NCI-H2081 (cell line): ENCODE measurements around the gene BBC3.
"Not testable (repeated sequence)": the region's sequence is repeated elsewhere in the genome, so short reads cannot be mapped to it uniquely, and the experiment has no call there.

Experiments
- DNase-seq, 2 experiments: peaks; one replicate each; lab custom pipeline; 2025; lab: John Stamatoyannopoulos, UW

BBC3 gene

DNA sequence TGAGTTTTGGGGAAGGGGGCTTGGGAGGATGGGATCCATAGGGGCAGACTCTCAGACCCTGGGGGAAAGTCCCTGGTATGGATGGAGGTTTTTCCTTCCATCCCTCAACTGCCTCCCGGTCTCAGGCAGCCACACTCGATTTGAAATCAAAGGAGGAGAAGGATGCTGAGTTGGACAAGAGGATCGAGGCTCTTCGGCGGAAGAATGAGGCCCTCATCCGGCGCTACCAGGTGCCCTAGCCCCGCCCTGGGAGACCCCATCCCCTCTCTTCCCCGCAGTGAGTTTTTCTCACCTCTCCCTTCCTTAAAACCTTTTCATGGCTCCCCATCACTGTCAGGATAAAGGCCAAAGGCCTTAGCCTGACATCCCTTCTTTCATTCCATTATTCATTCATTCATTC lies 27.4 kb upstream of the BBC3 start:
- DNase-seq, result no peak

DNA sequence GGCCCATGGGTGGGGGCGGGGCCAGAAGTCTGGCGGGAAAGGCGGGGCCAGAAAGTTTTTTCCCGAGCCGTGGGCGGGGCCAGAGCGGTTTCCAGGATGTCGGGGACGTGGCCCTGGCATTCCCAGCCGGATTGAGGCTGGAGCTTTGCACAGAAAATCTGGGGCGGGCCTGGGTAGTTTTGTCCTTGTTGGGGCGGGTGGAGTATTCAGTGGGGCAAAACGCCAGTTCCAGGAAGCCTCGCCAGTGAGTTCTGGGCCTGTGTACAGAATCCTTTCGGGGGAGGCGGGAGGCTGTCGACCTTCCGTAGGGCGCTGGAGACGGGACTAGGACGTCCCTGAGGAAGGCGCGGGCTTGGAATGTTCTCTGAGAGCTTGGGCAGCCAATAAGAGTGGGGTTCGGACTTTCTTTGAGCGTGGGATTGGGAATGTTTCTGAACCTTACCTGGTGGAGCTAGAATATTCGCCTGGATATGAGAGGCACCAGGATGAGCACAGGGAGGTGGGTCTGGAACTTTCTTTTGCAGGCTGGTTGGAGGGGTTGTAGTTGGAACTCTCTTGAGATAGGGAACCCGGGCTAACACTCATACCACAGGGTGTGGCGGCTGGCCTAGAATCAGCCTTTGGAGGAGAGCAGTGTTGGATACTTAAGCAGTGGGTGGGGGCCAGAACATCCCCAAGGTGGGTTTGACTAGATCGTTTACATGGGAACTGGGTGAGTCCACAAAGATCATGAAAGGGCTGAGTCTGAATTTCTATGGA lies 26.6 kb upstream of the BBC3 start:
- DNase-seq, result no peak

DNA sequence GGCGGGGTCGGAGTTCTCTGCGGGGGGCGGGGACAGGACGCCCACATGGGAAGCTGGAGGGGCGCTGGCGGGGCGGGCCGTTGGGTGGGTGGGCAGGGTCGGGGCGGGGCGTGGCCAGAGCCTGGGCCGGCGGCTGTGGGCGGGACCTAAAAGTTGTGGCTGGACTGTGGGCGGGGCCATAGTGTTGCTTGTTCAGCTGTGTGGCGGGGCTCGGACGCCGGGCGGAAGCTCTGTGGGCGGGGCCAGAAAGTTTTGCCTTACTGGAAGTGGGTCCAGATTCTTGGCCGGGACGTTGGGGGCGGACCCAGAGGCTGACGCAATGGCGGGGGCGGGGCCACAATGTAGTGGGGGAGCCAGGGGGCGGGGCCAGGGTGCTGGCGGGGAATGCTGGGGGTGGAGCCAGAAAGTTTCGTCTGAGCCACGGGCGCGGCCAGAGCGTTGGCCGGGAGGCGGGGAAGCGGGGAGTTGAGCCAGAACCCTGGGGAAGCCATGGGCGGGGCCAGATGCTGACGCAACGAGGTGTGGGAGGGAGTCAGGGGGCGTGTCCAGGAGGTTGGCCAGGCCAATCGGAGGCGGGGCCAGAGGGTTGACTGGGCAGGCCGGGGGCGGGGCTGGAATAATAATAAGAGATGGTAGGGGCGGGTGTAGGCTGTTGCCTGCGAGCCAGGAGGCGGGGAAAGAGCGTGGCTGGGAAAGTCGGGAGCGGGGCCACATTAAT lies 25.9 kb upstream of the BBC3 start:
- peak; percentile 96 to 100 for DNase-seq

DNA sequence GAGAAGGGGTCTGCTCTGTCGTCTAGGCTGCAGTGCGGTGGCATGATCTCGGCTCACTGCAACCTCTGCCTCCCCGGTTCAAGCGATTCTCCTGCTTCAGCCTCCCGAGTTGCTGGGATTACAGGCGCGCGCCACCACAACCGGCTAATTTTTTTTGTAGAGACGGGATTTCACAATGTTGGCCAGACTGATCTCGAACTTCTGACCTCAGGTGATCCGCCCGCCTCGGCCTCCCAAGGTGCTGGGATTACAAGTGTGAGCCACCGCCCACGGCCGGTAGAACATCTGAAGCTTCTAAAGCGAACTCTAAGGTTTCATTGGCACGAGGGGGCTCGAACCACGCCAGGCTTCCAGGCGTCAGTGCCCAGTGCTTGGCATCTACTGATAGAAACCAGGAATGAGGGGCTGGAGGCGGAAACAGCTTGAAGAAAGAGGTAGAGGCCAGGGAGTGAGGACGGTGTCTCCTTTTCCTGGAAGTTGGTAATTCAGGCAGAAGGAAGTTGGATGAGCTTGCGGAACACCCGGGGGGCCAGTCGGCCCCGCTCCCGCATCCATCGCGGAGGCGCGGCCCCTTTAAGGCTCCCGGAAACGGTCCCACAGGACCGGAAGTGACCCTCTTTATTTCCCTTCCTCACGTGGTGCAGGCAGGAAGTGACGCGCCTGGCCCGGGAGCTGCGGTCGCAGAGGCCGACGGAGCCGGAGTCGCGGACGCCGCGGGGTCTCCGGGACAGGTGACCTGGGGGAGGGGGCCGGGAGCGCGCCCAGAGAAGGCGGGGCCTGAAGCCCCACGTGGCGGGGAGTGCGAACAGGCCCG lies 25.1 kb upstream of the BBC3 start, which contains the start of gene CCDC9:
TSS of gene CCDC9 (plus strand) at position 647 of the 814 bp plus-strand sequence. CDS start 1,876 bp downstream, outside the sequence.
- peak; percentile 96 to 98 for DNase-seq

DNA sequence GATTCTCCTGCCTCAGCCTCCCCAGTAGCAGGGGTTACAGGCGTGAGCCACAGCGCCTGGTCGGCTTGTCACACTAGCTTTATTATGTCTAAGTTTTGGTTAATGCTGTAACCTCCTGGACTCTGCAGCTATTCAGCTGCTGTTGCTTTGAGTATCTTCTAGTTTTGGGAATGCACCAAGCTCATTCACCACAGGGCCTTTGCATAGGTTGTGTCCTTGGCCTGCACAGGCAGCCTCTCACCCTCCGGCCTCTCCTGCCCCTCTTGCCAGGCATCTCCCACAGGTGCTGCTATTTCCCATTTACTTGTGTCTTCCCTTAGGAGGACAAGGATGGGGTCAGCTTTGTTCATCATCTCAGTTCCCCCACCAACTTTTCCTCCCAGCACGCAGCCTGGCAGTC lies 23.0 kb upstream of the BBC3 start:
- DNase-seq, result no peak

DNA sequence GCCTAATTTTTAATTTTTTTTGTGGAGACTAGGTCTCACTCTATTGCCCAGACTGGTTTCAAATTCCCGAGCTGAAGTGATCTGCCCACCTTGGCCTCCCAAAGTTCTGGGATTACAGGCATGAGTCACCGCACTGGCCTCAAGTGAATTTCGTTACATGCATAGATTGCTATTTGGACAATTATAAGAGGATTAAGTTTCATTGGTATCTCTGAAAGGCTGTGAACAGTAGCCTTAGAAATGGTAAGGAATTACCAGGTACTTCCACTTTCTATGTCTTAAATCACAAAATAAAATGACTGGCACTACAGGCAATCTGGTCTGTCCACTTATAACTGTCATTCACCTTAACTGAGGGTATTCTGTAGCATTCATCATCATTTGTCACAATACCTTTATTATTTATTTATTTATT lies 22.5 kb upstream of the BBC3 start:
- DNase-seq, result no peak

DNA sequence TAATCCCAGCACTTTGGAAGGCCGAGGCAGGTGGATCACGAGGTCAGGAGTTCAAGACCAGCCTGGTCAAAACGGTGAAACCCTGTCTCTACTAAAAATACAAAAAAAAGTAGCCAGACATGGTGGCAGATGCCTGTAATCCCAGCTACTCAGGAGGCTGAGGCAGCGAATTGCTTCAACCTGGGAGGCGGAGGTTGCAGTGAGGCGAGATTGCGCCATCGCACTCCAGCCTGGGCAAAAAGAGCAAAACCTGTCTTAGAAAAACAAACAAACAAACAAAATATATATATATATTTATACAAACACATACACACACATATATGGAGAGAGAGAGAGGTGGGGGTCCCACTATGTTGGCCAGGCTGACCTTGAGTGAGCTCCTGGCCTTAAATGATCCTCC lies 22.0 kb upstream of the BBC3 start:
- not testable (repeated sequence) for DNase-seq

DNA sequence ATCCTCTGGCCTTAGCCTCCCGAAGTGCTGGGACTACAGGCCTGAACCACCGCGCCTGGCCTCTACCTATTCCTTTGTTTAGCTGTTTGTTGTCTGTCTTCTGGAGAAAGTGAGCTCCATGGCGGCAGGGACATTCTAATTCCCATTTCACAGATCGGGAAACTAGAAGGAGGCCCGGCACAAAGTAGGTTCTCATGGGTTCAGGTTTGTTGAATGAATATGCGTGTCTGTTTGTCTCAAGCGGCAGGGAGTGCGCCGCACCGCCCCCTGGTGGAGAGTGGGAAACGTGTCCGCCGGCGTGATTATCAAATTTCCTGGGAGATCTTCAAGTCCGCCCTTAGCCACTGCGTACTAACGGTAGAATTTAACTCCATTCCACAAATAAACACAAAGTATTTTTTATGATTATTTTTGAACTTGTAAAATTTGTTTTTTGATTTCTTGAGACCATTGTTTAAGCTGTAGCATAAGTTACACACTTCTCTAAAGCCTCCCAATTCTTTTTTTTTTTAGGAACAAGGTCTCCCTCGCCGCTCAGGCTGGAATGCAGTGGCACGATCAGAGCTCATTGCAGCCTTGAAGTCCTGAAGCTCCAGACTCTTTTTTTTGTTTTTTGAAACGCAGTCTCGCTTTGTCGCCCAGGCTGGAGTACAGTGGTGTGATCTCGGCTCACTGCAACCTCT lies 16.4 kb upstream of the BBC3 start:
- peak in 1 of 2 experiments; percentile 11 for DNase-seq

DNA sequence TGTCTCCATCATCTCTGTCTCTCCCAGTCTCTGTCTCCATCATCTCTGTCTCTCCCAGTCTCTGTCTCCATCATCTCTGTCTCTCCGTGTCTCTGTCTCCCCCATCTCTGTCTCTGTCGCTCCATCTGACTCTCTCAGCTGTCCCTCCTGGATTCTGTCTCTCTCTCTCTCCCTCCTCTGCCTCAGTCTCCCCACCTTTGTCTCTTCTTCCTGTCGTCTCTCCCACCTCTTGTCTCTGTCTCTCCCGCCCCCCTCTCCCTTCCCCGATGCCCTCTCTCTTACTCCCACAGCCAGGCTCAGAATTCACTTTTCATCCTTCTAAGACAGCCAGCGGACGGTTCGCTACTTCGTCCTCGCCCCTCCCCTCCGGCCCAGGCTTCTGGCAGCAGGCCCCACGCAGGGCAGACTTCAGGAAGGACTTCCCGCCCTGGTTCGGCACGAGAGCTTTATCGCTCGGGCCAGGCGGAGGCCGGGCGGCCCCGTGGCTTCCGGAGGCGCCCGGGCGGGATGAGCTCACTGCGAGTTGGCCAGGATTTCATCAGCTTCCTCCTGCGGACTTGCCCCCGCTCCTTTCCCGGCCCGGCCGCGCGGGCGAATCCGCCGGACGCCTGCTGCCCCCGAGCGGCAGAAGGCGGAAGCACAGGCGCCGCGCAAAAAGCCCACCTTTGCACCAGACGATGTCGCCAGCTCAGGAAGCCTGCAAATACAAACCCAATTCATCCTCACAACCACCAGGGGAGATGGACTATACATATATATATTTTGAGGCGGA lies 13.0 kb upstream of the BBC3 start:
- DNase-seq, result peak; percentile 81 to 85

DNA sequence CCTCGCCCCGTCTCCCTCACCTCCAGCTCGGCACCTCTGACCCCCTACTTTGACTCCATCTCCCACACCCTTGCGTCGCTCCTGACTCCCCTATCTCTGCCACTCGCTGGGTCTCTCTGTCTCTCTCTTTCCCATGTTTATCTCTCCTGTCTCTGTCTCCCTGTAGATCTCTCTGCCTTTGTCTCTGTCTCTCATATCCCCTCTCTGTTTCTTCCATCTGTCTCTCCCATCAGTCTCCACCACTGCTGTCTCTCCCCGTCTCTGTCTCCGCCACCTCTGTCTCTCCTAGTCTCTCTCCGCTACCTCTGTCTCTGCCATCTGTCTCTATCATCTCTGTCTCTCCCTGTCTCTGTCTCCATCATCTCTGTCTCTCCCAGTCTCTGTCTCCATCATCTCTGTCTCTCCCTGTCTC lies 12.4 kb upstream of the BBC3 start:
- DNase-seq, result no peak

DNA sequence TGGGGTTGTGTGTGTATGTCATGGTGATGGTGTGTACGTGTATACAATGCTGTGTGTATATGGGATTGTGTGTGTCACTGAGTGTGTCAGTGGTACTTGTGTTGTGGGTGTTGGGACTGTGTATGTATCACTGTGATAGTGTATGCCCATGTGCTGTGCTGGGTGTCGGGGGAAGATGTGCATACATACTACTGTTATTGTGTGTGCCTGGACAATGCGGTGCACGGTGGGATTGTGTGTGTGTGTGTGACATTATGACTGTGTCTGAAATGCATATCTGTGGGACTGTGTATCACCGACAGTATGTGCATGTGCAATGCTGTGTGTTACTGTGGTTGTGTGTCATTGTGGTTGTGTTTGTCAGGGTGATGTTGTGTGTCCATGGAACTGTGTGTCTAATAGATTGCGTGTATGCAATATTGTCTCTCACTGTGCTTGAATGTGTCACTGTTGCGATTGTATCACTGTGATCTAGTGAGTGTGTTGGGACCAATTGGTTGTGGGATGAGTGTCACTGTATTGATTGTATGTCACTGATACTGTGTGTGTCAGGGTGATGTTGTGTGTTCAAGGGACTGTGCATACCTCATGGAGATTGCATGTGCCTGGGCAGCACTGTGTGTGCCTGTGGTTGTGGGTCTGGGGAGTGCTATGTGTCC lies 11.0 kb upstream of the BBC3 start:
- no peak for DNase-seq

DNA sequence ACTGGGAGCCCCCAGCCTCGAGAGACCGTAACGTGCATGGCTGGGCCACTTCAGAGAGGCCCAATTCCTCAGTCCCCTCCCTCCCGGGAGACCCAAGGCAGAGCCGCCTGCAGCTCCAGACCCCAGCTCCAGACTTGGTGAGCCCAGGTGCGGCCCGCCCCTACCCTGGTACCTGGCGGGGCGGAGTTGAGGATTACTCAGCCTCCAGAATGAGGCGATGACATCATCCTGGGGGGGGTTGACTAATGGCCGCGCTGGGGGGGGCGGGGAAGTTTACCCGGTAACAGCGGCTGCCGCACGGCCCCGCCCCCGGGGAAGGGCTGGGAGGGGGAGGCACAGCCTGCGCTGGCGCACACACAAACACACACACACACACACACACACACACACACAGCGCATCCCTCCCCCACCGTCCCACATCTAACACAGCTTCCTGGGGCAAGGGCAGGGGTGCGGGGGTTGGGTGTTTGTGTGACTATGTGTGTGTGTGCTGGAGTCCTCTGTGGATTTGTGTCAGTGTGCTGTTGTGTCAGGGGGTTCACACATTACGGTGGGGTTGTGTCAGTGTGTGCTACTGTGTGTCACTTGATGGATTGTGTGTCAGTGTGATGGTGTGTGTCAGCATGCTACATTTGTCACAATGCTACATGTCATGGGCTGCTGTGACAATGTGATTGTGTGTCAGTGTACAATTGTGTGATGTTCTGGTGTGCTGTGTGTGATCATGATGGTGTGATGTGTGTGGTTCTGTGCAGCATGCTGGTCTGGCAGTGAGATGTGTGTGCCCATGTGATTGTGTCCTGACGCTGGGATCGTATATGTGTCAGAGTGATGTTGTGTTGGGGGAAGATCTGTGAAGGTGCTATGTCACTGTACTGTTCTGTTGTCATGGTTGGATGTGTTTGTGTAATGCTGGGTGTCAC lies 10.3 kb upstream of the BBC3 start:
- DNase-seq, result peak; percentile 83 to 88

DNA sequence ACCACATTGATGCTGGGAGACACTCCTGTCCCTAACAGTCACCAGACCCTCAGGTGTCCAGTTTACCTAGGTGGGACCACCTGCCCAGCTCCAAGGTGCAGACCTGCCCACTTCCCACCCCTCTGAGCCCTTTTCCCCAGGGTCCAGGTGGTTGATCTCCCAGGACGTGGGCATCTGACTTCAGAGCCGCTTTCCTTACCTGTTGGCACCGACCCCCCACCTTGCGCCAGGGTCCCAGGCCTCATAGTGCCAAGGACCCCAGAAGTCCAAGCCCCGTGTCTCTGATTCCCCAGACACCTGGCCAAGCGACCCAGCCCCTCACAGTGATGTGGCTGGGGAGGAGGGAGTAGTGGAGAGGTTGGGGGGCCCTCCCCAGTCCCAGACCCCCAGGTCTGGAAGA lies 9.6 kb upstream of the BBC3 start:
- DNase-seq, result no peak

DNA sequence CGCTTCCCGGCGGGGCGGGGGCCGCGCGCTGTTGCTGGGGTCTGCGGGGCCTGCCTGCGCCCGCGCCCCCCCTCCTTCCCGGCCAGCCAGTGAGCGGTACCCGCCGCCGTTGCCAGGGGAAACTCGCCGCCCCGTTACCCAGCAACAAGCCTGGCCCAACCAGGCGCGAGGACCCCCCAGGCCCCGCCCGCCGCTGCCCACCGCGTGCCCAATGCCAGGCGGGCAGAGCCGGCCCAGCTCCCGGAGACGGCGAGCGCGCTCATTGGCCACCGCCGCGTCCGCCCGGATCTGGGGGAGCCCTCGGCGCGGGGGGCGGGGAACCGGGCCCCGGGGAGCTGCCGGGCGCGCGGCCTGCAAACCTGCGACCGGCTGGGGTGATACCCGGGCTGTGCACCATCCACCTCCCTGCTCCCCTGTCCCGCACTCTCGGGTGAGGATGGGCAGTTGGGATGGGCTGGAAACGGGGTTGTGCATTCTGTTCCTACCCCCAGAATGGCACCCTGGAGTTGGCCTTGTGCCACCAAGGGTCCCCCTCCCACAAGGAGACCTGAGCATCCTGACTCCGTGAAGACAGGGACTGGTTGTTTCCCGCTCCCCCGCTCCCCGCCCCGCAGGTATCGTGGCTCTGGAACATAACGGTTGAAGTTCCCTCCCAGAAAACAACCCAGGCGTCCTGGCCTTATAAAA lies 8.8 kb upstream of the BBC3 start:
- peak; percentile 82 to 89 for DNase-seq

DNA sequence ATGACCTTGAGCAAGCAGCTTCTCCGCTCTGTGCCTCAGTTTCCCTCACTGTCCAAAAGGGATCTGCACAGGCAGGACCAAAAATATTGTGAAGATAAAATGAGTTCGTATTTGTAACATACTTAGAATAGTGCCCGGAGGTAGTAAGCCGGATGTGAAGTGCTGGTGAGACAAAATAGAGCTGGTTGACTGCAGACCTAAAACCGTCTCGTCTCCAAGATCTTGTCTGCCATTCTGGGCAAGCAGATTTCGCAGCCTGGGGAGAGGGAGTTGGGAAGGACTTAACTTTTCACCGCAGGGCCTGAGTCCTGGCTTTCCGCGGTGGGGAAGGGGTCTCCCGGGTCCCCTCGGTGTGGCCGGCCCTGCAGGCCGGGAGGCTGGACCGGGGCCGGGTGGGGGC lies 8.2 kb upstream of the BBC3 start:
- no peak for DNase-seq

DNA sequence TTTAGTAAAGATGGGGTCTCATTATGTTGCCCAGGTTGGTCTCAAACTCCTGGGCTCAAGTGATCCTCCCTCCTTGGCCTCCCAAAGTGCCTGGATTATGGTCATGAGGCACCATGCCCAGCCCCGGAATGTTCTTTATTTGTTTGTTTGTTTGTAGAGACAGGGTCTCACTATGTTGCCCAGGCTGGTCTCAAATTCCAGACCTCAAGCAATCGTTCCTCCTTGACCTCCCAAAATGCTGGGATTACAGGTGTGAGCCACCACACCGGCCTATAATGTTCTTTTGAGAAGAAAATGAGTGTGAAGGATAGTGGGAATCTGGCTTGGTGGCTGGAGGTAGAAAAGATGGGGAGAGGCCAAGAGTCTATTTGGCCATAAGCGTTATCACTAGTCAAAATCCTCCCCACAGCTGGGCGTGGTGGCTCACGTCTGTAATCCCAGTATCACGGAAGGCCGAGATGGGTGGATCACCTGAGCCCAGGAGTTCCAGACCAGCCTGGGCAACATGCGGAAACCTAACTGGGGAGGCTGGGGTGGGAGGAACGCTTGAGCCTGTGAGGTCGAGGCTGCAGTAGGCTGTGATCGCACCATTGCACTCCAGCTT lies 5.2 kb upstream of the BBC3 start:
- DNase-seq, result no peak

DNA sequence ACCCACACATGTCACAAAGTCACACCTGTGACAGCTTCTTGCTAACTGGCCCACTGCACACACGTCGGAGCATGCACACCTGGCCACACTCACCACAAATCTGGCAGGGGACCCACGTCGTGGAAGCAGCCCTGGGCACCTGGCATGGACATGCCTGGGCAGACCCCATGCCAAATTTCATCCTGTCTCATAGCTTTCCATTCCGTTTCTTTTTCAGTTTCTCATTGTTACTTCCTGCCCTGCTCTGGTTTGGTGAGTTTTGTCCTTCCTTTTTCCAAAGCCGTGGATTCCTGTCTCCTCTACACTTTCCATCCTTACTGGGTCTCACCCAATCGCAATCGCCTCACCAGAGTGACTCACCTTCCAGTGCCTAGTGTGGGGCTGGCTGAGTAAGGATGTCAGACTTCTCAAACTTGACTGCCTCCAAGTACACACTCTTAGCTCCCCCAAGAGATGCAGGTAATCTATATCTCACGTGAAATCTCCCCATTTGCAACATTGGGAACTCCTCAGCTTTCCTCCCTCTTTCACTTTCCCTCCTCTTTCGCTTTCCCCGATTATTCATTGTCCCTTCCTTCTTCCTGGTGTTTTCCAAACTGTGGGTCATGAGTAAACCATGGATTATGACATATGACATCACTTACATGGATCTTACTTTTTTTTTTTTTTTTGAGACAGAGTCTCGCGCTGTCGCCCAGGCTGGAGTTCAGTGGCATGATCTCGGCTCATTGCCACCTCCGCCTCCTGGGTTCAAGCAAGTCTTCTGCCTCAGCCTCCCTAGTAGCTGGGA lies 1.6 kb upstream of the BBC3 start:
- no peak for DNase-seq
